K562 (cell line): ENCODE measurements around the gene INSIG1. TPM values are rescaled to one million over a fixed set of nuclear protein-coding genes. Genes with fewer than 3 reads are reported as not detected.

Source experiments
- ATAC-seq: fragments of 200-7000 bp; cut with Tn5 transposase; 3 replicates; pipeline ENCODE4 v1.9.1; 2020; ENCODE audit warnings: moderate library complexity
- BruUV-seq: library from RNA; stranded (reverse); fragments of 400-500 nt; replicated peaks from 2 replicates; lab custom pipeline; 2021; lab: Mats Ljungman, UMichigan
- CTCF ChIA-PET: fragments of 300-600 bp; formaldehyde crosslinking; extraction: SDS; loops from one replicate; lab custom pipeline; 2021; ENCODE audit warnings: low intra/inter-chr PET ratio; lab: Yijun Ruan, JAX
- POLR2A ChIA-PET: fragments of 300-600, 350-650 bp; sonication (Branson Sonifier 250); formaldehyde crosslinking; extraction: SDS; loops from one replicate; lab custom pipeline; 2021; ENCODE audit warnings: antibody characterized with exemption, inconsistent platforms; lab: Yijun Ruan, JAX
- DNase-seq, 4 experiments: peaks; one replicate each; pipeline versions ENCODE4 v3.0.0 to v3.0.0-alpha.2; 2011 to 2018; ENCODE audit warnings: low spot score in 3 of 4, mixed read lengths in 3 of 4; ENCODE audit errors: extremely low read depth in 1 of 4
- FAIRE-seq: peaks from 2 replicates; lab custom pipeline; 2011; peaks lifted over from hg19 to GRCh38; lab: Jason Lieb, UNC
- H2AFZ ChIP-seq: 2 replicates; pipeline ENCODE4 v1.6.0; 2011; ENCODE audit warnings: low read depth, low read length, control low read depth, inconsistent platforms
- H3K27ac ChIP-seq: fragments of 200-600 bp; 3 replicates; pipeline ENCODE4 v1.8.0; 2011; ENCODE audit warnings: low read depth, mild to moderate bottlenecking, control low read depth, inconsistent platforms, low read length, moderate library complexity, mixed read lengths; ENCODE audit errors: extremely low read depth
- H3K27me3 ChIP-seq, 2 experiments: fragments of 300-600 bp in 1 of 2; 2 replicates in 1 of 2; 3 replicates in 1 of 2; pipeline versions ENCODE4 v1.6.0 to v1.8.0; 2011; ENCODE audit warnings: inconsistent platforms in 2 of 2, low read length in 2 of 2, mild to moderate bottlenecking in 1 of 2, mixed read lengths in 1 of 2, moderate library complexity in 1 of 2; ENCODE audit not compliant: control insufficient read depth in 2 of 2, insufficient read depth in 2 of 2
- H3K36me3 ChIP-seq: fragments of 300-600 bp; 3 replicates; pipeline ENCODE4 v1.8.0; 2011; ENCODE audit warnings: mild to moderate bottlenecking, low read length, inconsistent platforms; ENCODE audit not compliant: control insufficient read depth, insufficient read depth
- H3K4me1 ChIP-seq, 2 experiments: fragments of 200-600 bp in 1 of 2; replicated peaks in 1 of 2; 2 replicates in 1 of 2; 3 replicates in 1 of 2; pipeline versions ENCODE4 v1.5.1 to v1.8.0; 2011; ENCODE audit warnings: inconsistent platforms in 2 of 2, low read length in 2 of 2, mild to moderate bottlenecking in 1 of 2, mixed read lengths in 1 of 2, moderate library complexity in 1 of 2; ENCODE audit not compliant: control insufficient read depth in 2 of 2, insufficient read depth in 2 of 2
- H3K4me2 ChIP-seq: 2 replicates; pipeline ENCODE4 v1.6.1; 2011; ENCODE audit warnings: low read length, control low read depth, inconsistent platforms, mixed read lengths; ENCODE audit not compliant: insufficient read depth
- H3K4me3 ChIP-seq: fragments of 200-600 bp; sonication (generic), shearing (Covaris generic); 2 replicates; pipeline ENCODE4 v1.5.1; 2016; ENCODE audit warnings: control low read depth, inconsistent platforms
- H3K79me2 ChIP-seq: fragments of 200-600 bp; 3 replicates; pipeline ENCODE4 v1.8.0; 2011; ENCODE audit warnings: low read length, inconsistent platforms; ENCODE audit not compliant: control insufficient read depth, insufficient read depth
- H3K9ac ChIP-seq, 2 experiments: 2 replicates each; pipeline versions ENCODE4 v1.6.0 to v1.6.1; 2011; ENCODE audit warnings: low read depth in 2 of 2, low read length in 2 of 2, control low read depth in 1 of 2, inconsistent platforms in 1 of 2, mild to moderate bottlenecking in 1 of 2, mixed read lengths in 1 of 2; ENCODE audit not compliant: insufficient read depth in 1 of 2
- H3K9me1 ChIP-seq: one replicate; pipeline ENCODE4 v1.6.0; 2011; ENCODE audit warnings: inconsistent platforms, mild to moderate bottlenecking, low read length, moderate library complexity; ENCODE audit not compliant: control insufficient read depth, insufficient read depth
- H3K9me3 ChIP-seq: replicated peaks from 2 replicates; pipeline ENCODE4 v1.5.1; 2011; ENCODE audit warnings: low read depth, low read length, inconsistent platforms; ENCODE audit not compliant: control insufficient read depth, insufficient read depth
- H4K20me1 ChIP-seq: replicated peaks from 2 replicates; pipeline ENCODE4 v1.6.1; 2011; ENCODE audit warnings: low read length, inconsistent platforms, mixed read lengths; ENCODE audit not compliant: control insufficient read depth, insufficient read depth
- E2F6 ChIP-seq, 2 experiments: IDR thresholded peaks; 2 replicates each; pipeline ENCODE4 v1.6.1; 2011; ENCODE audit warnings: borderline replicate concordance in 1 of 2, control low read depth in 1 of 2, low read depth in 1 of 2, low read length in 1 of 2, mild to moderate bottlenecking in 1 of 2, mixed read lengths in 1 of 2, moderate library complexity in 1 of 2; ENCODE audit not compliant: insufficient read depth in 1 of 2, insufficient read length in 1 of 2, poor library complexity in 1 of 2, severe bottlenecking in 1 of 2; ENCODE audit errors: extremely low read depth in 1 of 2
- MBD1 ChIP-seq: fragments of 250-450 bp; sonication (Bioruptor Pico); IDR thresholded peaks from 2 replicates; pipeline ENCODE4 v1.8.0; 2022; ENCODE audit warnings: inconsistent platforms
- MECOM ChIP-seq: fragments of 250-450 bp; sonication (Bioruptor Pico); IDR thresholded peaks from 2 replicates; pipeline ENCODE4 v1.8.0; 2022; ENCODE audit warnings: inconsistent platforms
- RUNX1 ChIP-seq: sonication (generic); IDR thresholded peaks from 2 replicates; pipeline ENCODE4 v1.6.1; 2016; ENCODE audit warnings: antibody characterized with exemption, low read depth
- SIX5 ChIP-seq, 2 experiments: IDR thresholded peaks; 2 replicates each; pipeline ENCODE4 v1.6.1; 2011; ENCODE audit warnings: low read length in 2 of 2, borderline replicate concordance in 1 of 2, low read depth in 1 of 2, mild to moderate bottlenecking in 1 of 2, moderate library complexity in 1 of 2; ENCODE audit not compliant: insufficient read depth in 1 of 2
- TSC22D4 ChIP-seq: fragments of 450-650 bp; IDR thresholded peaks from 2 replicates; pipeline ENCODE4 v1.6.1; 2016; ENCODE audit warnings: missing genetic modification characterization, missing biosample characterization, control low read depth
- ZNF143 ChIP-seq: sonication (generic); formaldehyde crosslinking; IDR thresholded peaks from 2 replicates; pipeline ENCODE4 v1.9.0; 2022; ENCODE audit warnings: mild to moderate bottlenecking, missing genetic modification reagents
- ZNF197 ChIP-seq: fragments of 200-800 bp; sonication (Bioruptor generic); IDR thresholded peaks from 2 replicates; pipeline ENCODE4 v1.6.1; 2016; ENCODE audit warnings: low read depth, missing genetic modification characterization, missing compliant biosample characterization
- WGBS: fragments of 100-300 bp; shearing (Covaris generic); methylation state at CpG from one replicate; pipeline ENCODE4 v1.1.6; 2016; ENCODE audit warnings: low coverage, mixed read lengths; ENCODE audit not compliant: insufficient coverage; ENCODE audit errors: missing lambda C conversion rate; 5-methylcytosine and 5-hydroxymethylcytosine counted together
- in situ Hi-C: fragments of 300-500 bp; cut with MboI; formaldehyde crosslinking; loops from 4 replicates; pipeline ENCODE4 v1.15.0; 2018; ENCODE audit warnings: inconsistent platforms, mixed read lengths
- intact Hi-C: fragments of 100-400 bp; cut with micrococcal nuclease; formaldehyde crosslinking; loops from 2 replicates; pipeline ENCODE4 v1.14.2; 2022
- polyA plus RNA-seq, 8 experiments: library from polyadenylated mRNA; depleted of rRNA in 4 of 8; stranded (reverse) in 5 of 8; unstranded in 3 of 8; fragments of >200 nt; fragmentation: Nextera tagmentation in 2 of 8; fragmentation: Illumina TruSeq in 1 of 8; extraction: Ambion mirVana in 2 of 8; extraction: Trizol in 1 of 8; gene quantifications; 2 replicates each; pipeline versions ENCODE4 v1.2.1 to v1.2.3, GENCODE V29; 2011 to 2014; ENCODE audit warnings: inconsistent platforms in 1 of 8, missing spikeins in 1 of 8
- total RNA-seq, 7 experiments: library from RNA; depleted of rRNA in 6 of 7; stranded (reverse); fragments of >200 nt in 6 of 7; fragmentation: Illumina TruSeq in 2 of 7; extraction: Trizol in 2 of 7; gene quantifications; 2 replicates each; pipeline versions ENCODE4 v1.2.1 to v1.2.3, GENCODE V29; 2011 to 2021; ENCODE audit warnings: low replicate concordance in 1 of 7
- TF ChIP-seq, protein P1 (sequence below): fragments of 450-650 bp; IDR thresholded peaks from 2 replicates; pipeline ENCODE4 v1.6.1; 2016; ENCODE audit warnings: low read depth

INSIG1 gene
- total and polyA plus RNA-seq, 9 of the 15 experiments (the other 6 are each of a cell fraction or from before 2014, with no cell fraction given): 57.1 to 787 (median 238) TPM

GRCh38 chr7:155284496-155285274, 13.0 kb upstream of the INSIG1 start:
- Histone ChIP-seq H3K4me1 (peaks cover 5 to 6% of the 10 kb centered on the region in 2 experiments; a peak in 4 of 5 replicates), H3K36me3 (no peaks in the 10 kb centered on the region), H3K9ac (no peak overlapping the region), H3K27ac (no peak overlapping the region), H3K27me3 (peaks cover 51 to 71% of the 10 kb centered on the region in 2 experiments), H2AFZ (no peak overlapping the region), H4K20me1 (no peaks in the 10 kb centered on the region), H3K79me2 (no peaks in the 10 kb centered on the region), H3K9me1 (no peaks in the 10 kb centered on the region), H3K9me3 (no peaks in the 10 kb centered on the region), H3K4me3 (no peak overlapping the region), H3K4me2 (no peak overlapping the region)
- DNase-seq (no peak), ATAC-seq (no peak), FAIRE-seq (no peak)
- POLR2A ChIA-PET: interaction anchor here (1.0 kb wide), 2 partner anchors 10 to 18 kb away, joined by 4 to 6 read pairs; no protein-coding TSS in a partner anchor
- in situ Hi-C loops: no loop called here
- BruUV-seq: no TSS peak
- intact Hi-C loops: no loop called here
- CTCF ChIA-PET: no interaction called here
- 0% methylated on average over 10 of the region's 10 CpGs for WGBS
- no peak for TF ChIP-seq TSC22D4 (tag)
- TF ChIP-seq, protein P1, sequence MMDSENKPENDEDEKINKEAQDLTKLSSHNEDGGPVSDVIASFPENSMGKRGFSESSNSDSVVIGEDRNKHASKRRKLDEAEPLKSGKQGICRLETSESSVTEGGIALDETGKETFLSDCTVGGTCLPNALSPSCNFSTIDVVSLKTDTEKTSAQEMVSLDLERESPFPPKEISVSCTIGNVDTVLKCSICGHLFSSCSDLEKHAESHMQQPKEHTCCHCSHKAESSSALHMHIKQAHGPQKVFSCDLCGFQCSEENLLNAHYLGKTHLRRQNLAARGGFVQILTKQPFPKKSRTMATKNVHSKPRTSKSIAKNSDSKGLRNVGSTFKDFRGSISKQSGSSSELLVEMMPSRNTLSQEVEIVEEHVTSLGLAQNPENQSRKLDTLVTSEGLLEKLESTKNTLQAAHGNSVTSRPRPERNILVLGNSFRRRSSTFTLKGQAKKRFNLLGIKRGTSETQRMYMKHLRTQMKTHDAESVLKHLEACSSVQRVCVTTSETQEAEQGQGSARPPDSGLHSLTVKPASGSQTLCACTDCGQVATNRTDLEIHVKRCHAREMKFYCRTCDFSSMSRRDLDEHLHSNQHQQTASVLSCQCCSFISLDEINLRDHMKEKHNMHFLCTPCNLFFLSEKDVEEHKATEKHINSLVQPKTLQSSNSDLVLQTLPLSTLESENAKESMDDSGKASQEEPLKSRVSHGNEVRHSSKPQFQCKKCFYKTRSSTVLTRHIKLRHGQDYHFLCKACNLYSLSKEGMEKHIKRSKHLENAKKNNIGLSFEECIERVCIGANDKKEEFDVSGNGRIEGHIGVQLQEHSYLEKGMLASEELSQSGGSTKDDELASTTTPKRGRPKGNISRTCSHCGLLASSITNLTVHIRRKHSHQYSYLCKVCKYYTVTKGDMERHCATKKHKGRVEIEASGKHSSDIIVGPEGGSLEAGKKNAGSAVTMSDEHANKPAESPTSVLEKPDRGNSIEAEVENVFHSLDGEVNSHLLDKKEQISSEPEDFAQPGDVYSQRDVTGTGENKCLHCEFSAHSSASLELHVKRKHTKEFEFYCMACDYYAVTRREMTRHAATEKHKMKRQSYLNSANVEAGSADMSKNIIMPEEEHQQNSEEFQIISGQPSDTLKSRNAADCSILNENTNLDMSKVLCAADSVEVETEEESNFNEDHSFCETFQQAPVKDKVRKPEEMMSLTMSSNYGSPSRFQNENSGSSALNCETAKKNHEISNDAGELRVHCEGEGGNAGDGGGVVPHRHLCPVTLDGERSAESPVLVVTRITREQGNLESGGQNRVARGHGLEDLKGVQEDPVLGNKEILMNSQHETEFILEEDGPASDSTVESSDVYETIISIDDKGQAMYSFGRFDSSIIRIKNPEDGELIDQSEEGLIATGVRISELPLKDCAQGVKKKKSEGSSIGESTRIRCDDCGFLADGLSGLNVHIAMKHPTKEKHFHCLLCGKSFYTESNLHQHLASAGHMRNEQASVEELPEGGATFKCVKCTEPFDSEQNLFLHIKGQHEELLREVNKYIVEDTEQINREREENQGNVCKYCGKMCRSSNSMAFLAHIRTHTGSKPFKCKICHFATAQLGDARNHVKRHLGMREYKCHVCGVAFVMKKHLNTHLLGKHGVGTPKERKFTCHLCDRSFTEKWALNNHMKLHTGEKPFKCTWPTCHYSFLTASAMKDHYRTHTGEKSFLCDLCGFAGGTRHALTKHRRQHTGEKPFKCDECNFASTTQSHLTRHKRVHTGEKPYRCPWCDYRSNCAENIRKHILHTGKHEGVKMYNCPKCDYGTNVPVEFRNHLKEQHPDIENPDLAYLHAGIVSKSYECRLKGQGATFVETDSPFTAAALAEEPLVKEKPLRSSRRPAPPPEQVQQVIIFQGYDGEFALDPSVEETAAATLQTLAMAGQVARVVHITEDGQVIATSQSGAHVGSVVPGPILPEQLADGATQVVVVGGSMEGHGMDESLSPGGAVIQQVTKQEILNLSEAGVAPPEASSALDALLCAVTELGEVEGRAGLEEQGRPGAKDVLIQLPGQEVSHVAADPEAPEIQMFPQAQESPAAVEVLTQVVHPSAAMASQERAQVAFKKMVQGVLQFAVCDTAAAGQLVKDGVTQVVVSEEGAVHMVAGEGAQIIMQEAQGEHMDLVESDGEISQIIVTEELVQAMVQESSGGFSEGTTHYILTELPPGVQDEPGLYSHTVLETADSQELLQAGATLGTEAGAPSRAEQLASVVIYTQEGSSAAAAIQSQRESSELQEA: no peak
- TF ChIP-seq E2F6 (IDR thresholded peaks at IDR 0.05; ENCODE audit: borderline replicate concordance in 1 of 2, extremely low read depth in 1 of 2, insufficient read depth in 1 of 2, insufficient read length in 1 of 2, low read depth in 1 of 2, low read length in 1 of 2, poor library complexity in 1 of 2, severe bottlenecking in 1 of 2): no peak
- no peak for TF ChIP-seq MBD1
- TF ChIP-seq RUNX1: no peak
- TF ChIP-seq ZNF197 (CRISPR knock-in tag): no peak
- TF ChIP-seq MECOM (CRISPR knock-in tag): no peak
- no peak for TF ChIP-seq SIX5 (IDR thresholded peaks at IDR 0.05; ENCODE audit: borderline replicate concordance in 1 of 2, insufficient read depth in 1 of 2, low read depth in 1 of 2, low read length in 2 of 2)
- TF ChIP-seq ZNF143 (CRISPR knock-in tag): no peak
